RCC 7860 (cell line): ENCODE measurements around the gene KRI1.

ENCODE experiments used
- DNase-seq: peaks from one replicate; pipeline ENCODE4 v3.0.0-alpha.2; 2015; ENCODE audit warnings: low spot score
- FAIRE-seq: peaks from 2 replicates; lab custom pipeline; 2012; peaks lifted over from hg19 to GRCh38; lab: Jason Lieb, UNC

The KRI1 gene

GRCh38 chr19:10520652-10521318 lies 45.0 kb downstream of the KRI1 start:
- DNase-seq: no peak

GRCh38 chr19:10519421-10519820 lies 46.4 kb downstream of the KRI1 start:
- FAIRE-seq (no peak), DNase-seq (no peak)

More at GRCh38 chr19:10520652-10521318, 45.0 kb downstream of the KRI1 start:
- FAIRE-seq: no peak

- FAIRE-seq (no peak), DNase-seq (no peak)
These were observed 47.1 kb downstream of the KRI1 start for GRCh38 chr19:10518444-10519361.

- no peak for FAIRE-seq
- peak; percentile 17 for DNase-seq
These were observed 47.9 kb downstream of the KRI1 start for GRCh38 chr19:10517760-10518443.

- DNase-seq (no peak), FAIRE-seq (no peak)
These were observed 48.5 kb downstream of the KRI1 start, which contains the start of gene S1PR5 for GRCh38 chr19:10517361-10517759. Gene S1PR5 (minus strand): TSS chr19:10517447. CDS start chr19:10515011, 2,436 bp downstream.

- DNase-seq (no peak), FAIRE-seq (no peak)
These were observed 49.0 kb downstream of the KRI1 start for GRCh38 chr19:10516671-10517286.

- DNase-seq: no peak
- FAIRE-seq: no peak
These were observed 49.8 kb downstream of the KRI1 start for GRCh38 chr19:10516064-10516385.

- DNase-seq (no peak), FAIRE-seq (no peak)
These were observed 51.3 kb downstream of the KRI1 start for GRCh38 chr19:10514211-10515145.

- no peak for FAIRE-seq
These were observed 52.6 kb downstream of the KRI1 start for GRCh38 chr19:10513223-10513622.

GRCh38 chr19:10510301-10510802 lies 55.5 kb downstream of the KRI1 start:
- DNase-seq: no peak

More at GRCh38 chr19:10513223-10513622, 52.6 kb downstream of the KRI1 start:
- no peak for DNase-seq

GRCh38 chr19:10508707-10509106 lies 57.1 kb downstream of the KRI1 start:
- DNase-seq: peak; percentile 17
- FAIRE-seq: no peak

More at GRCh38 chr19:10510301-10510802, 55.5 kb downstream of the KRI1 start:
- no peak for FAIRE-seq

- FAIRE-seq (no peak), DNase-seq (no peak)
These were observed 57.8 kb downstream of the KRI1 start for GRCh38 chr19:10508036-10508435.

GRCh38 chr19:10505583-10506229 lies 60.1 kb downstream of the KRI1 start:
- peak; percentile 6 for DNase-seq
- FAIRE-seq: no peak
